GM12891 (cell line): ENCODE results near the gene GPATCH1.

Source experiments
- POLR2AphosphoS5 ChIP-seq: IDR thresholded peaks from 2 replicates; pipeline ENCODE4 v1.6.1; 2011; ENCODE audit warnings: low read depth, low read length, control low read depth
- TAF1 ChIP-seq: IDR thresholded peaks from 2 replicates; pipeline ENCODE4 v1.6.1; 2011; ENCODE audit warnings: low read depth, low read length, control low read depth

- TF ChIP-seq TAF1 (no peak), POLR2AphosphoS5 (no peak)
Measured at GRCh38 chr19:33156334-33156733, 75.4 kb downstream of the GPATCH1 start.
